DOHH2 (cell line): ENCODE data around the gene GNS.

Experiments
- H3F3A ChIP-seq: fragments of 200-600 bp; sonication (generic), shearing (Covaris generic); 2 replicates; pipeline ENCODE4 v1.6.0; 2016; ENCODE audit warnings: antibody characterized with exemption, mild to moderate bottlenecking; ENCODE audit not compliant: control insufficient read depth, insufficient read depth
- H3K27ac ChIP-seq: fragments of 200-600 bp; sonication (generic); 2 replicates; pipeline ENCODE4 v1.5.1; 2014; ENCODE audit warnings: low read depth, mild to moderate bottlenecking, low read length, moderate library complexity
- H3K27me3 ChIP-seq: fragments of 200-600 bp; sonication (generic); 2 replicates; pipeline ENCODE4 v1.6.1; 2014; ENCODE audit warnings: mild to moderate bottlenecking, low read length, mixed read lengths; ENCODE audit not compliant: control insufficient read depth
- H3K36me3 ChIP-seq: fragments of 200-600 bp; sonication (generic); 2 replicates; pipeline ENCODE4 v1.6.1; 2014; ENCODE audit warnings: mild to moderate bottlenecking, low read length, moderate library complexity, mixed read lengths; ENCODE audit not compliant: control insufficient read depth
- H3K4me1 ChIP-seq: fragments of 200-600 bp; sonication (generic); 2 replicates; pipeline ENCODE4 v1.6.1; 2014; ENCODE audit warnings: mild to moderate bottlenecking, low read length, mixed read lengths; ENCODE audit not compliant: control insufficient read depth
- H3K4me2 ChIP-seq: fragments of 200-600 bp; sonication (generic); 2 replicates; pipeline ENCODE4 v1.6.0; 2014; ENCODE audit warnings: mild to moderate bottlenecking, low read length, moderate library complexity
- H3K4me3 ChIP-seq: fragments of 200-600 bp; sonication (generic); 2 replicates; pipeline ENCODE4 v1.5.1; 2014; ENCODE audit warnings: mild to moderate bottlenecking, low read length, mixed read lengths
- H3K79me2 ChIP-seq: fragments of 200-600 bp; sonication (generic); 2 replicates; pipeline ENCODE4 v1.6.1; 2014; ENCODE audit warnings: mild to moderate bottlenecking, low read length, mixed read lengths; ENCODE audit not compliant: control insufficient read depth
- H3K9me2 ChIP-seq: fragments of 200-600 bp; sonication (generic); replicated peaks from 2 replicates; pipeline ENCODE4 v1.6.1; 2014; ENCODE audit warnings: mild to moderate bottlenecking, low read length, mixed read lengths; ENCODE audit not compliant: control insufficient read depth
- H3K9me3 ChIP-seq: fragments of 200-600 bp; sonication (generic); 2 replicates; pipeline ENCODE4 v1.6.1; 2014; ENCODE audit warnings: antibody characterized with exemption, low read length, mixed read lengths; ENCODE audit not compliant: control insufficient read depth, insufficient read depth
- H4K20me1 ChIP-seq: fragments of 200-600 bp; sonication (generic); 2 replicates; pipeline ENCODE4 v1.6.0; 2014; ENCODE audit warnings: low read depth, mild to moderate bottlenecking, antibody characterized with exemption, low read length, moderate library complexity; ENCODE audit not compliant: control insufficient read depth, insufficient read depth
- CTCF ChIP-seq: fragments of 200-600 bp; sonication (generic); IDR thresholded peaks from one replicate; pipeline ENCODE4 v1.5.1; 2014; ENCODE audit warnings: antibody characterized with exemption, mild to moderate bottlenecking, low read depth, low read length; ENCODE audit not compliant: poor library complexity, severe bottlenecking
- EZH2phosphoT487 ChIP-seq: fragments of 200-600 bp; sonication (generic); IDR thresholded peaks from 2 replicates; pipeline ENCODE4 v1.6.1; 2017; ENCODE audit warnings: borderline replicate concordance, mild to moderate bottlenecking, antibody characterized with exemption, low read length, moderate library complexity, mixed read lengths

GNS gene

GRCh38 chr12:64782191-64782876 is 23.1 kb upstream of the GNS start:
- no peaks in the 10 kb centered on the region for H3K36me3 ChIP-seq
- H3K27me3 ChIP-seq: peaks cover 55% of the 10 kb centered on the region
- H3F3A ChIP-seq: peaks cover 8% of the 10 kb centered on the region; the same call in 1 of the 2 replicates
- H3K79me2 ChIP-seq: no peaks in the 10 kb centered on the region
- H3K4me1 ChIP-seq: peaks cover 23% of the 10 kb centered on the region
- H3K9me3 ChIP-seq: no peaks in the 10 kb centered on the region
- no peak overlapping the region for H3K27ac ChIP-seq
- H3K4me2 ChIP-seq: peak overlapping the region; percentile 63
- no peak for TF ChIP-seq CTCF
- H3K4me3 ChIP-seq: peak overlapping the region; percentile 55
- H4K20me1 ChIP-seq: no peaks in the 10 kb centered on the region
- no peaks in the 10 kb centered on the region for H3K9me2 ChIP-seq

DNA sequence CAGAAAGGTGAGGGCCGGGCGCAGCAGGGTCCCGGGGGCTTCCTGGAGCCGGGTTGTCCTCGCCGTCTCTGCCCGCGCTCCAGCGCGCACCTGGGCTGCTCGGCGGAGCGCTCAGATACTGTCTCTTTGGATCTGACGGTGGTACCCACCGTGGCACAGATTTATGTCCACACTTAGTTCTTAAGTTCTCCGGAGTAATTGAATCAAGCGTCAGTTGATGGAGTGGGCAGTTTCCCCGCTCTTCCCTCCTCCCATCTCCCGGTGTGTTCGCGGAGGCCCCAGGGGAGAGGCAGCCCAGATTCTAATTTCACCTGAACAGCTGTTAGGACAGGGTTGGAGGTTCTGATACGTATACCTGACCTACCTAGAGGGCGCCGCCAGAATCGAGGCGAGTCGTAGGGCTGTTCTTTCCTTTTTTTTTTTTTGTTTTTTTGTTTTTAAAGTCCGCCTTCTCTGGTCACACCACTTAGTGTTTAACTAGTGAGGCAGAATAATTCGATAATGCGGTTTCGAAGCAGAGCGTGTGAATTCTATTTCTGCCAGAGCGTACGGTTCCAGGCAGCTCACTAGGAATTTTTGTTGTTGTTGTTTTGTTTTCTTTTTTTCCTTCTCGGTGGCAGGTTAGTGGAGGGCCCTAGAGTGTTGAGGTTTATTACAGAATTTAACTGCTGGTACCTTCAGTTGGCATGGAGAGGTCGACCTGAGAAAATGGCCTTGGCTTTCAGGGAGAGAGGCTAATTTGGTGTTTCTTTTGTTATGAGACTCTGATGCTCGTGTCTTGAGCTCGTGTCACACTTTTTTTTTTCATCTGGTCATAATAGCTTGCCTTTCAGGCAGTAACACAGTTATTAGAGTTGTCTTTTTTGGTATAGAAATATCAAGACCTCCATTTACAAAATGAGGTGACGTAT is 22.3 kb upstream of the GNS start:
- peaks cover 23% of the 10 kb centered on the region for H3K4me1 ChIP-seq
- H3K79me2 ChIP-seq: no peaks in the 10 kb centered on the region
- no peak overlapping the region for H3K27ac ChIP-seq
- peaks cover 57% of the 10 kb centered on the region for H3K27me3 ChIP-seq
- H3K4me2 ChIP-seq: peak overlapping the region; percentile 63
- no peaks in the 10 kb centered on the region for H4K20me1 ChIP-seq
- H3K9me3 ChIP-seq: no peaks in the 10 kb centered on the region
- no peak for TF ChIP-seq CTCF
- TF ChIP-seq EZH2phosphoT487: no peak
- no peaks in the 10 kb centered on the region for H3K36me3 ChIP-seq
- H3F3A ChIP-seq: peaks cover 8% of the 10 kb centered on the region; the same call in 1 of the 2 replicates
- H3K4me3 ChIP-seq: peak overlapping the region; percentile 55
- no peaks in the 10 kb centered on the region for H3K9me2 ChIP-seq

DNA sequence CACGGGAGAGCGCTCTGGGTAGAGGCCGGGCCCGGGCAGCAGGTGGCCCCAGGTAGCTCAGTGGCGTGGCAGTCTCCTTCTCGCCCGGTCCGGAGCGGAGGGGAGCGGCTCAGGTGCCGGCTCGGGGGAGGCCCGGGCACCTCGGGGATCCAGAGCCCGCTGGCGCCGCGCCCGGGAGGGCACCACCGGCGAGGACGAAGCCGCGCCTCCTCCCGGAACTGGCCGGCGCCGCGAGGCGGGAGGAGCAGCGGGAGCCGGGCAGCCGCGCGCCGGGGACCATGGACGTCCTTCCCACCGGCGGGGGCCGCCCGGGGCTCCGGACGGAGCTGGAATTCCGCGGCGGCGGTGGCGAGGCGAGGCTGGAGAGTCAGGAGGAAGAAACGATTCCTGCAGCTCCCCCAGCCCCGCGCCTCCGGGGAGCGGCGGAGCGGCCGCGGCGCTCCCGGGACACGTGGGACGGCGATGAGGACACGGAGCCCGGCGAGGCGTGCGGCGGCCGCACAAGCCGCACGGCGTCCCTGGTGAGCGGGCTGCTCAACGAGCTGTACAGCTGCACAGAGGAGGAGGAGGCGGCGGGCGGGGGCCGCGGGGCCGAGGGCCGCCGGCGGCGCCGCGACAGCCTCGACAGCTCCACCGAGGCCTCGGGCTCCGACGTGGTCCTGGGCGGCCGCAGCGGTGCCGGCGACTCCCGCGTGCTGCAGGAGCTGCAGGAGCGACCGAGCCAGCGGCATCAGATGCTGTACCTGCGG is 21.5 kb upstream of the GNS start:
- peaks cover 63% of the 10 kb centered on the region for H3K27me3 ChIP-seq
- peaks cover 8% of the 10 kb centered on the region; the same call in 1 of the 2 replicates for H3F3A ChIP-seq
- TF ChIP-seq EZH2phosphoT487: peak; percentile 77; the same call in 1 of the 2 replicates
- TF ChIP-seq CTCF: no peak
- no peak overlapping the region for H3K27ac ChIP-seq
- H4K20me1 ChIP-seq: no peaks in the 10 kb centered on the region
- no peaks in the 10 kb centered on the region for H3K79me2 ChIP-seq
- no peaks in the 10 kb centered on the region for H3K9me3 ChIP-seq
- peaks cover 23% of the 10 kb centered on the region for H3K4me1 ChIP-seq
- peak overlapping the region; percentile 63 for H3K4me2 ChIP-seq
- no peaks in the 10 kb centered on the region for H3K36me3 ChIP-seq
- H3K4me3 ChIP-seq: peak overlapping the region; percentile 55
- no peaks in the 10 kb centered on the region for H3K9me2 ChIP-seq
